Tibial nerve (tissue), 4 donors: Measurements from ENCODE around the gene SENP1. TPM values are rescaled to one million over a fixed set of nuclear protein-coding genes. Genes with fewer than 3 reads are reported as not detected.

ENCODE experiments used
- DNase-seq, 2 donors: peaks; one replicate each; pipeline ENCODE4 v3.0.0-alpha.2; 2019; ENCODE audit warnings: low spot score in 2 of 2
- H3K27ac ChIP-seq, 4 donors: fragments of 200-600 bp; sonication (generic) in 3 of 4; one replicate each; pipeline ENCODE4 v1.5.1; 2017 to 2019; ENCODE audit warnings: mild to moderate bottlenecking in 1 of 4
- H3K27me3 ChIP-seq, 2 donors: fragments of 200-600 bp; sonication (generic) in 1 of 2; one replicate each; pipeline versions ENCODE4 v1.5.1 to v1.6.0; 2017 to 2019
- H3K36me3 ChIP-seq, 3 donors: fragments of 200-600 bp; sonication (generic); one replicate each; pipeline ENCODE4 v1.5.1; 2018 to 2019
- H3K4me1 ChIP-seq, 4 donors: fragments of 200-600 bp; sonication (generic) in 3 of 4; one replicate each; pipeline ENCODE4 v1.5.1; 2017 to 2019
- H3K4me3 ChIP-seq, 4 donors: fragments of 200-600 bp; sonication (generic) in 3 of 4; one replicate each; pipeline ENCODE4 v1.5.1; 2017 to 2019; ENCODE audit warnings: mild to moderate bottlenecking in 1 of 4, moderate library complexity in 1 of 4
- H3K9me3 ChIP-seq, 4 donors: fragments of 200-600 bp; sonication (generic) in 3 of 4; one replicate each; pipeline ENCODE4 v1.5.1; 2017 to 2019
- CTCF ChIP-seq, 5 experiments: fragments of 200-600 bp in 3 of 5; fragments of 450-650 bp in 2 of 5; sonication (generic) in 3 of 5; IDR thresholded peaks; one replicate each; pipeline ENCODE4 v1.5.1; 2016 to 2019; ENCODE audit warnings: antibody characterized with exemption in 5 of 5, mild to moderate bottlenecking in 3 of 5, moderate library complexity in 2 of 5
- EP300 ChIP-seq, 2 donors: sonication (generic); formaldehyde crosslinking; IDR thresholded peaks; one replicate each; pipeline ENCODE4 v1.6.1; 2017; ENCODE audit warnings: antibody characterized with exemption in 2 of 2, mild to moderate bottlenecking in 1 of 2
- POLR2A ChIP-seq, 2 donors: fragments of 450-650 bp; IDR thresholded peaks; one replicate each; pipeline ENCODE4 v1.6.1; 2017; ENCODE audit warnings: antibody characterized with exemption in 2 of 2, mild to moderate bottlenecking in 2 of 2, moderate library complexity in 2 of 2
- WGBS, 2 donors: methylation state at CpG; one replicate each; pipeline ENCODE4 v1.1.5; 2018; 5-methylcytosine and 5-hydroxymethylcytosine counted together
- total RNA-seq, 4 donors: library from RNA; depleted of rRNA; stranded (reverse); fragments of >200 nt; gene quantifications; one replicate each; pipeline ENCODE4 v1.1.0, GENCODE V29; 2016

SENP1 gene
- total RNA-seq, 4 donors from 2014 or later = 14.7 to 40.0 (median 21.1) TPM

GRCh38 chr12:48068457-48068856, 37.4 kb downstream of the SENP1 start:
- H3K27ac ChIP-seq = no peak overlapping the region
- H3K9me3 ChIP-seq = no peaks in the 10 kb centered on the region
- H3K4me1 ChIP-seq = no peaks in the 10 kb centered on the region
- peaks cover 5 to 98% (median 20%) of the 10 kb centered on the region in 3 donors for H3K36me3 ChIP-seq
- WGBS, 2 donors = 79 to 81% methylated on average over 2 of the region's 2 CpGs
- DNase-seq = no peak
- H3K27me3 ChIP-seq = no peaks in the 10 kb centered on the region
- TF ChIP-seq EP300 (IDR thresholded peaks at IDR 0.05) (no peak), POLR2A (IDR thresholded peaks at IDR 0.05) (no peak), CTCF (IDR thresholded peaks at IDR 0.05) (no peak)
- H3K4me3 ChIP-seq = no peak overlapping the region

- no peak overlapping the region for H3K4me3 ChIP-seq
- WGBS, 2 donors = 97 to 98% methylated on average over 4 of the region's 4 CpGs
- H3K27me3 ChIP-seq = no peaks in the 10 kb centered on the region
- H3K27ac ChIP-seq = no peak overlapping the region
- H3K9me3 ChIP-seq = no peaks in the 10 kb centered on the region
- DNase-seq = no peak
- TF ChIP-seq POLR2A (IDR thresholded peaks at IDR 0.05) (no peak), CTCF (IDR thresholded peaks at IDR 0.05) (no peak), EP300 (IDR thresholded peaks at IDR 0.05) (no peak)
- H3K36me3 ChIP-seq = peaks cover 5 to 98% (median 28%) of the 10 kb centered on the region in 3 donors
- no peaks in the 10 kb centered on the region for H3K4me1 ChIP-seq
These were observed 38.5 kb downstream of the SENP1 start for GRCh38 chr12:48067250-48067938.

GRCh38 chr12:48065041-48065440, 40.8 kb downstream of the SENP1 start:
- Histone ChIP-seq H3K36me3 (peaks cover 5 to 98% (median 27%) of the 10 kb centered on the region in 3 donors), H3K4me3 (no peak overlapping the region), H3K4me1 (no peaks in the 10 kb centered on the region), H3K9me3 (no peaks in the 10 kb centered on the region), H3K27me3 (no peaks in the 10 kb centered on the region), H3K27ac (no peak overlapping the region)
- TF ChIP-seq EP300 (IDR thresholded peaks at IDR 0.05) (no peak), POLR2A (IDR thresholded peaks at IDR 0.05) (no peak), CTCF (IDR thresholded peaks at IDR 0.05) (no peak)
- no peak for DNase-seq
- 92 to 96% methylated on average over 5 of the region's 5 CpGs for WGBS, 2 donors

- H3K27ac ChIP-seq = no peak overlapping the region
- WGBS, 2 donors = 95 to 96% methylated on average over 6 of the region's 6 CpGs
- TF ChIP-seq CTCF (IDR thresholded peaks at IDR 0.05) (no peak), POLR2A (IDR thresholded peaks at IDR 0.05) (no peak), EP300 (IDR thresholded peaks at IDR 0.05) (no peak)
- H3K4me1 ChIP-seq = no peaks in the 10 kb centered on the region
- no peaks in the 10 kb centered on the region for H3K27me3 ChIP-seq
- H3K4me3 ChIP-seq = no peak overlapping the region
- peaks cover 0 to 13% (median 0%) of the 10 kb centered on the region in 4 donors for H3K9me3 ChIP-seq
- H3K36me3 ChIP-seq = peaks cover 5 to 98% (median 27%) of the 10 kb centered on the region in 3 donors
- DNase-seq = no peak
These were observed 42.3 kb downstream of the SENP1 start for GRCh38 chr12:48063530-48063929.

GRCh38 chr12:48061938-48062719, 43.8 kb downstream of the SENP1 start:
- 76 to 79% methylated on average over 1 of the region's 1 CpG for WGBS, 2 donors
- no peak overlapping the region for H3K27ac ChIP-seq
- no peak for DNase-seq
- peaks cover 5 to 89% (median 27%) of the 10 kb centered on the region in 3 donors for H3K36me3 ChIP-seq
- TF ChIP-seq CTCF (IDR thresholded peaks at IDR 0.05) (no peak), POLR2A (IDR thresholded peaks at IDR 0.05) (no peak), EP300 (IDR thresholded peaks at IDR 0.05) (no peak)
- peaks cover 0 to 14% (median 0%) of the 10 kb centered on the region in 4 donors for H3K9me3 ChIP-seq
- no peaks in the 10 kb centered on the region for H3K4me1 ChIP-seq
- no peak overlapping the region for H3K4me3 ChIP-seq
- no peaks in the 10 kb centered on the region for H3K27me3 ChIP-seq
